ENCODE data around the gene NELL1. TPM values are rescaled to one million over a fixed set of nuclear protein-coding genes. Genes with fewer than 3 reads are reported as not detected.

NELL1 gene
- polyA plus RNA-seq, 3 donors = 1.7 to 3.0 (median 1.7) TPM

DNA sequence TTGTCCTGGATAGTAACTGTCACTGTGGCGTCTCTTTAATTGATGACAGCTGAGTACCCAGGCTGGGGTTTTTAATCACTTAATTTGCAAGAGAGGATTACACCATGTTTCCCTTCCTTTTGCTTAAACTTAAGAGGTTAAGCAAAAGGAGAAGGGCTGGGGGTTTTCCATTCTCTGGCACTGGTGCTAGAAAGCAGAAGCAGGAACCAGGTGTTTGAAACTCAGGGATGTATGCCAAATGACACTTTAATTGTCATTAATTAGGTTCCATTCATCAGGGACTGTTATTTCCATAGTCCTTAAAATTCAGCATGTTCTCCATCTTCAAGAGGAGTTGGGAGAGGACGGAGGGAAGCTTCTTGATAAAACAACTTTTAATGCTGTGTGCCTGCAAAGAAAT, 746.2 kb downstream of the NELL1 start:
- no peak for DNase-seq (ENCODE audit: extremely low read depth in 1 of 11, low read depth in 9 of 11, low spot score in 4 of 11)

GRCh38 chr11:21421711-21422329, 752.4 kb downstream of the NELL1 start:
- no peak for DNase-seq (ENCODE audit: extremely low read depth in 1 of 11, low read depth in 9 of 11, low spot score in 4 of 11)

DNA sequence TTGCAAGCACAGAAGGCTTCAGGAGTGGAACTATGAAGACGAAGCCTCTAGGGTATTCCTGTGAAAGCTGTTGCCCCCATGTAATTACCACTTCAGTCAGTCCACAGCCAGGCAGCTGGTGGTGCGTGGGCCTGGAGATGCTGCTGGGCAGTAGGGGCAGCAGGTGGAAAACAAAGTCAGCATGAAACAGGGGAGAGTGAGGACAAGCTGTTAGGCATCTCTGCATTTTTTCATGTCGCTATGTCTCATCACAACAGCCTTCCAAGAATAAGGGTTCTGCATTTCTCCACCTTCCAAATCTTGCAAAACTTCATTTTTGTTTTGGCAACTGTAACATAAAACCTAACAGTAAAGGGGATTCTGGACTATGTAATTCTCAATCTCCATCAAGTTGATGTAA, 757.5 kb downstream of the NELL1 start:
- no peak for DNase-seq (ENCODE audit: extremely low read depth in 1 of 11, low read depth in 9 of 11, low spot score in 4 of 11)

DNA sequence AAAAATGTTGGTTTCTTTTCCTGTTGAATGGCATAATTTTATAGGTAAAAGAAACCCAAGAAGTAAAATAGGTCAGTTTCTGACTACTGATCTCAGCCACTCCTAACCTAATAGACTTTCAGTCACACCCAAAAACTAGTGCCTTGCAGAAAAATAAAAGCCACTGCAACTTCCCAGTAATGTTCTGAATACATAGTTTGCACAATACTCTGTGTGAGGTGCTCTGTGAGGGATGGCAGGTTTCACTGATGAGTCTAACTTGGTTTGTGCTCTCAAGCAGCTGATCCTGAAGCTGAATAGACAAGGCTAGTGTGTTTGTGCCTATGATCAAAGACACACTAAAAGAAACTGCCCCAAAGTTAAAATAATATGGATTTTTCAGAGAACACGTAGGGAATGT, 758.3 kb downstream of the NELL1 start:
- no peak for DNase-seq (ENCODE audit: extremely low read depth in 1 of 11, low read depth in 9 of 11, low spot score in 4 of 11)

GRCh38 chr11:21428796-21429195, 759.4 kb downstream of the NELL1 start:
- no peak for DNase-seq (ENCODE audit: extremely low read depth in 1 of 11, low read depth in 9 of 11, low spot score in 4 of 11)

GRCh38 chr11:21429401-21429800, 760.0 kb downstream of the NELL1 start:
- no peak for DNase-seq (ENCODE audit: extremely low read depth in 1 of 11, low read depth in 9 of 11, low spot score in 4 of 11)

GRCh38 chr11:21430537-21430936, 761.2 kb downstream of the NELL1 start:
- DNase-seq (ENCODE audit: extremely low read depth in 1 of 11, low read depth in 9 of 11, low spot score in 4 of 11) = no peak

DNA sequence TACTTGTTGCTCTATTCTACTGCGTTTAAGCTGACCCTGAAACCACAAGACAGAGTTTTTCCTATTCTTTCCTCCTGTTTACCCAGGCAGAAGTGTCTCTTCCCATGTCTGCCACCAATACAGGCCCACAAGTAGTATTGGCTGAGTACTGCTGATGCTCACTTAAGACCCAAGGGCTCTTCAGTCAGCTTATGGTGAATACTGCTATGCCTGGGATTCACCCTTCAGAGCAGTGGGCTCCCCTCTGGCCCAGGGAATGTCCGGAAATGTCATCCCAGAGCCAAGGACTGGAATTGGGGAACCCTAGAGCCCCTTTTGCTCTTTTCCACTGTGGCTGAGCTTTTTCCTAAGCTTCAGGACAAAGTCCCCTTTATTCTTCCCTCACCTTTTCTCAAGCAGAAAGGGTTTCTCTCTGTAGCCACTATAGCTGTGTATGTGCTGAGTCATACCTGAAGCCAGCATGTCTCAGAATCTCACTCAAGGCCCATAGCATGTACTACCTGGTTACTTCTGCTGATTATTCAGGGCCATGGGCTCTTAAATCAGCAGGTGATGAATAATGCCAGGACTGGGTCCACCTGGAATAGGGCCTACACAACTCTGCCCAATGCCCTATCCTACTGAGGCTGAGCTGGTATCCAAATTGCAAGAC, 777.7 kb downstream of the NELL1 start:
- no peak for DNase-seq (ENCODE audit: extremely low read depth in 1 of 11, low read depth in 9 of 11, low spot score in 4 of 11)

- no peak for DNase-seq (ENCODE audit: extremely low read depth in 1 of 11, low read depth in 9 of 11, low spot score in 4 of 11)
Measured at GRCh38 chr11:21447871-21448270, 778.5 kb downstream of the NELL1 start.

GRCh38 chr11:21456186-21456585, 786.8 kb downstream of the NELL1 start:
- no peak for DNase-seq (ENCODE audit: extremely low read depth in 1 of 11, low read depth in 9 of 11, low spot score in 4 of 11)

GRCh38 chr11:21460082-21460481, 790.7 kb downstream of the NELL1 start:
- DNase-seq (ENCODE audit: extremely low read depth in 1 of 11, low read depth in 9 of 11, low spot score in 4 of 11) = no peak

- DNase-seq (ENCODE audit: extremely low read depth in 1 of 11, low read depth in 9 of 11, low spot score in 4 of 11) = no peak
Measured at GRCh38 chr11:21461701-21462100, 792.3 kb downstream of the NELL1 start.

GRCh38 chr11:21464601-21465193, 795.3 kb downstream of the NELL1 start:
- no peak for DNase-seq (ENCODE audit: extremely low read depth in 1 of 11, low read depth in 9 of 11, low spot score in 4 of 11)

DNA sequence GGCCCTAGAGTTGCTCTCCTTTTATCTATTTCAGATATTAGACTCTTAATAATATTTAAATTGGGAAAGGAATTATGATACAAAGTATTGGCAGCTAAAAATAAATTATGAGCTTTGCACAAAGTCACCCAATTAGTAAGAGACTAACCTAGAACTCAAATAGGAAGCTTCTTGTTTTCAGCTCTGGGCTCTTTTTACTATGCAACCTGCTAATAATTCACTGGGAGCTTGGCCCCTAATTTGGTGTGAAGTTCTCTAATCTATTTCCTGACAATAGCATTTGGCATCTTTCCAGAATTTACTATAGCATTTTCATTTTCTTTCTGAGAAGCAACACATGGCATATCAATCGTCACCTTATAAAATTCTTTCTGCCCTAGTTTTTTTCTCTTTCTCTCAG, 795.8 kb downstream of the NELL1 start:
- DNase-seq (ENCODE audit: extremely low read depth in 1 of 11, low read depth in 9 of 11, low spot score in 4 of 11) = no peak

GRCh38 chr11:21465920-21466319, 796.5 kb downstream of the NELL1 start:
- no peak for DNase-seq (ENCODE audit: extremely low read depth in 1 of 11, low read depth in 9 of 11, low spot score in 4 of 11)

GRCh38 chr11:21470521-21470920, 801.1 kb downstream of the NELL1 start:
- DNase-seq (ENCODE audit: extremely low read depth in 1 of 11, low read depth in 9 of 11, low spot score in 4 of 11) = no peak

GRCh38 chr11:21472261-21472660, 802.9 kb downstream of the NELL1 start:
- peak in 2 of 11 donors; percentile 1 to 5 for DNase-seq (ENCODE audit: extremely low read depth in 1 of 11, low read depth in 9 of 11, low spot score in 4 of 11)

DNA sequence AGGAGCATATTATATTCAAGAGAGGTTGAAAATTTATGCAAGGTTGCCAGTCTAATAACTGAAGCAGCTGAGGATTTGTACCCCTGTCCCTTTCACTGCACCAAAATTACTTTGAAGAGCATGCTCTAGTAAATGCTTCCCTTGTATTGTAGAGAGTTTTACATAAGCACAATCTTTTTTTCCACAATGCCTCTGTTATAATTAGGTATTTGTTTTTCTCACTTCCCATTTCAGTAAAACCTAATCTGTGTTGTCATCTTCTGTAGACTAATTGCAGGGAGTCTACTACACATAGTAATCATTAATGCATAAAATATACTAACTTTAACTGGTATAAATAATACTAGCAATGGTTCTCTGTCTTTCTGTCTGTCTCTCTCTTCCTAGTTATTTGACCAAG, 805.1 kb downstream of the NELL1 start:
- DNase-seq (ENCODE audit: extremely low read depth in 1 of 11, low read depth in 9 of 11, low spot score in 4 of 11) = no peak

DNA sequence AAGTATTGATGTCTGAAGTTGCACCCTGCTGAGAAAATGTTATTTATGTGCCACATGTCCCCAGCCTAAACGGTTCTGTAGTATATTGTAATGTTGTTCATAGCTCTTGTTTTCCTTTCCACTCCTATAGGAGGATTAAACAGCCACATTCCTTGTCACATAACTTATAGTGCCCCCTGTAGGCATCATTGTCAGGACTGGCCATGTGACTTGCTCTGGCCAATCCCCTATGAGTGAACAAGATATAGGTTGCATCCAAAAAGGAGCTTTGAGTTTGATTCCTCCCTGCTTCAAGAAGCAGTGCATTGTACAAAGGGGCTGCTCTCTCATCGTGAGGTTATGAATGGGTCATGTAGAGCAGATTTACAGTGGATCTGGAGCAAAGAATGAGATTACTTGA, 805.9 kb downstream of the NELL1 start:
- DNase-seq (ENCODE audit: extremely low read depth in 1 of 11, low read depth in 9 of 11, low spot score in 4 of 11) = no peak

DNA sequence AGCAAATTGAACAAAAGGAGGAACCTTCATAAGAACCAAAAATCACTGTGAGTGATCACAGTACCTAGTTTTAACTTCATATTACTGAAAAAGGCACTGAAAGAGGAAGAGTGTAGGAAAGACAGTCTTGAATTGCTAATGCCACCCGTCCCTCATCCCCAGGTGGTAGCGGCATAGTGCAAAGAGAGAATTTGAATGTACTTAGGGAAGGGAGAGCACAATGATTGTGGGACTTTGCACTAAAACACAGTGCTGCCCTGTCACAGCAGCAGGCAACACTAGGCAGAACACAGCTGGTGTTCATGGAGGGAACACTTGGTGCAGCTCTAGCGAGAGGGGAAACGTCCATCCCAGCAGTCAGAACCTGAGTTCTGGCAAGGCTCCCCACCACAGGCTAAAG, 807.2 kb downstream of the NELL1 start:
- DNase-seq (ENCODE audit: extremely low read depth in 1 of 11, low read depth in 9 of 11, low spot score in 4 of 11) = no peak

- DNase-seq (ENCODE audit: extremely low read depth in 1 of 11, low read depth in 9 of 11, low spot score in 4 of 11) = no peak
Measured at GRCh38 chr11:21480240-21480639, 810.9 kb downstream of the NELL1 start.

All from renal cortex interstitium (tissue), 11 donors.